HCT116 (cell line): Measurements from ENCODE around the gene PTPN23. TPM values are rescaled to one million over a fixed set of nuclear protein-coding genes. Genes with fewer than 3 reads are reported as not detected.

ENCODE experiments used
- ATAC-seq: fragments of 200-7000 bp; cut with Tn5 transposase; 2 replicates; pipeline ENCODE4 v1.9.1; 2020; ENCODE audit warnings: mild to moderate bottlenecking, moderate library complexity
- BruUV-seq: library from RNA; stranded (reverse); fragments of 400-500 nt; replicated peaks from 2 replicates; lab custom pipeline; 2021; lab: Mats Ljungman, UMichigan
- CTCF ChIA-PET: fragments of 300-600 bp; sonication (Branson Sonifier 250); formaldehyde crosslinking; loops from one replicate; lab custom pipeline; 2021; ENCODE audit warnings: antibody characterized with exemption; lab: Charles Lee
- POLR2A ChIA-PET: fragments of 300-600, 350-600 bp; sonication (Branson Sonifier 250); formaldehyde crosslinking; loops from one replicate; lab custom pipeline; 2021; ENCODE audit warnings: antibody characterized with exemption; lab: Charles Lee
- RAD21 ChIA-PET, 2 experiments: fragments of 300-600 bp; sonication (Branson Sonifier 250); formaldehyde crosslinking; loops; one replicate each; lab custom pipeline; 2023; ENCODE audit warnings: low total read pairs in 2 of 2; ENCODE audit not compliant: uncharacterized antibody in 2 of 2, unreplicated experiment in 2 of 2, low non-redundant PET in 1 of 2; lab: Charles Lee
- DNase-seq: peaks from one replicate; pipeline ENCODE4 v3.0.0-alpha.2; 2010; ENCODE audit warnings: low read depth, low spot score
- H2AFZ ChIP-seq: fragments of 200-600 bp; shearing (Covaris generic), sonication (generic); 2 replicates; pipeline ENCODE4 v1.6.1; 2017; ENCODE audit warnings: low read depth, mixed run types, mixed read lengths, antibody characterized with exemption, low read length; ENCODE audit not compliant: poor library complexity, severe bottlenecking
- H3K27ac ChIP-seq: 2 replicates; pipeline ENCODE4 v1.5.1; 2012; ENCODE audit warnings: low read depth, low read length
- H3K27me3 ChIP-seq: fragments of 200-600 bp; sonication (generic); 2 replicates; pipeline ENCODE4 v1.6.1; 2016; ENCODE audit warnings: mixed run types, low read length, mixed read lengths; ENCODE audit not compliant: insufficient read depth
- H3K36me3 ChIP-seq, 2 experiments: fragments of 200-500 bp in 1 of 2; fragments of 200-600 bp in 1 of 2; sonication (Bioruptor generic) in 1 of 2; sonication (generic) in 1 of 2; 2 replicates each; pipeline versions ENCODE4 v1.5.1 to v1.6.1; 2014 to 2016; ENCODE audit warnings: low read length in 2 of 2, inconsistent platforms in 1 of 2, mixed read lengths in 1 of 2, mixed run types in 1 of 2; ENCODE audit not compliant: insufficient read depth in 2 of 2, control insufficient read depth in 1 of 2
- H3K4me1 ChIP-seq, 2 experiments: fragments of 200-600 bp in 1 of 2; sonication (generic) in 1 of 2; 2 replicates each; pipeline versions ENCODE4 v1.5.1 to v1.6.1; 2012 to 2017; ENCODE audit warnings: low read length in 2 of 2, inconsistent platforms in 1 of 2, mild to moderate bottlenecking in 1 of 2, mixed read lengths in 1 of 2, mixed run types in 1 of 2, moderate library complexity in 1 of 2; ENCODE audit not compliant: insufficient read depth in 2 of 2, control insufficient read depth in 1 of 2
- H3K4me2 ChIP-seq: fragments of 200-600 bp; sonication (generic); 2 replicates; pipeline ENCODE4 v1.6.1; 2017; ENCODE audit warnings: mixed run types, low read length, mixed read lengths
- H3K4me3 ChIP-seq, 2 experiments: fragments of 200-600 bp in 1 of 2; sonication (generic) in 1 of 2; replicated peaks in 1 of 2; 2 replicates each; pipeline ENCODE4 v1.5.1; 2011 to 2016; ENCODE audit warnings: low read length in 2 of 2, control low read depth in 1 of 2, low read depth in 1 of 2, mild to moderate bottlenecking in 1 of 2, mixed read lengths in 1 of 2, mixed run types in 1 of 2
- H3K79me2 ChIP-seq: fragments of 200-600 bp; sonication (generic); 2 replicates; pipeline ENCODE4 v1.6.1; 2017; ENCODE audit warnings: mild to moderate bottlenecking, mixed run types, low read length, moderate library complexity, mixed read lengths; ENCODE audit not compliant: insufficient read depth
- H3K9ac ChIP-seq: fragments of 200-600 bp; sonication (generic); 2 replicates; pipeline ENCODE4 v1.6.1; 2016; ENCODE audit warnings: low read length, mixed read lengths
- H3K9me2 ChIP-seq: fragments of 200-600 bp; sonication (generic), shearing (Covaris generic); 2 replicates; pipeline ENCODE4 v1.6.1; 2017; ENCODE audit warnings: mixed run types, mild to moderate bottlenecking, moderate library complexity; ENCODE audit not compliant: insufficient read depth
- H3K9me3 ChIP-seq, 2 experiments: fragments of 200-500 bp in 1 of 2; fragments of 200-600 bp in 1 of 2; sonication (Bioruptor generic) in 1 of 2; sonication (generic) in 1 of 2; 2 replicates each; pipeline ENCODE4 v1.6.1; 2014 to 2017; ENCODE audit warnings: low read length in 2 of 2, mixed read lengths in 2 of 2, inconsistent platforms in 1 of 2, low read depth in 1 of 2, mild to moderate bottlenecking in 1 of 2, mixed run types in 1 of 2, moderate library complexity in 1 of 2; ENCODE audit not compliant: control insufficient read depth in 1 of 2, insufficient read depth in 1 of 2
- H4K20me1 ChIP-seq: fragments of 200-600 bp; sonication (generic), shearing (Covaris generic); 2 replicates; pipeline ENCODE4 v1.6.1; 2017; ENCODE audit warnings: mixed run types, mild to moderate bottlenecking, moderate library complexity; ENCODE audit not compliant: insufficient read depth
- EGR1 ChIP-seq: IDR thresholded peaks from 2 replicates; pipeline ENCODE4 v1.6.1; 2012; ENCODE audit warnings: low read depth
- EZH2phosphoT487 ChIP-seq: fragments of 200-600 bp; IDR thresholded peaks from 2 replicates; pipeline ENCODE4 v1.6.1; 2018; ENCODE audit warnings: antibody characterized with exemption, borderline replicate concordance
- SIN3A ChIP-seq: IDR thresholded peaks from 2 replicates; pipeline ENCODE4 v1.6.1; 2012; ENCODE audit warnings: low read depth
- SRF ChIP-seq: IDR thresholded peaks from 2 replicates; pipeline ENCODE4 v1.6.1; 2012; ENCODE audit warnings: low read depth
- TCF7L2 ChIP-seq: IDR thresholded peaks from 2 replicates; pipeline ENCODE4 v1.7.0; 2011; ENCODE audit warnings: borderline replicate concordance, inconsistent platforms; ENCODE audit not compliant: insufficient read depth, insufficient read length; ENCODE audit errors: extremely low read depth
- ZFX ChIP-seq: fragments of 450-650 bp; IDR thresholded peaks from 2 replicates; pipeline ENCODE4 v1.6.1; 2017
- intact Hi-C: fragments of 100-400 bp; cut with micrococcal nuclease; formaldehyde crosslinking; loops from 2 replicates; pipeline ENCODE4 v1.10.0; 2022
- total RNA-seq: library from RNA; stranded (reverse); gene quantifications from one replicate; pipeline ENCODE4 v1.2.1, GENCODE V29; 2021; ENCODE audit not compliant: unreplicated experiment
- TF ChIP-seq, protein P1 (sequence below): IDR thresholded peaks from 2 replicates; pipeline ENCODE4 v1.6.1; 2012; ENCODE audit warnings: low read depth

PTPN23 gene
- total RNA-seq, 1 experiment from 2014 or later = 56.5 TPM

GRCh38 chr3:47355010-47355409 lies 25.8 kb upstream of the PTPN23 start:
- Histone ChIP-seq H2AFZ (no peak overlapping the region), H4K20me1 (no peaks in the 10 kb centered on the region), H3K36me3 (no peaks in the 10 kb centered on the region), H3K9ac (no peak overlapping the region), H3K4me2 (no peak overlapping the region), H3K4me3 (no peak overlapping the region), H3K4me1 (peaks cover 0 to 7% of the 10 kb centered on the region in 2 experiments; a peak in 2 of 4 replicates), H3K9me2 (no peaks in the 10 kb centered on the region), H3K27ac (no peak overlapping the region), H3K9me3 (peaks cover 5 to 15% of the 10 kb centered on the region in 2 experiments; a peak in 3 of 4 replicates), H3K79me2 (no peaks in the 10 kb centered on the region), H3K27me3 (no peaks in the 10 kb centered on the region)
- CTCF ChIA-PET = no interaction called here
- POLR2A ChIA-PET = no interaction called here
- intact Hi-C loops = no loop called here
- RAD21 ChIA-PET = no interaction called here
- no TSS peak for BruUV-seq
- DNase-seq (no peak), ATAC-seq (no peak)
- TF ChIP-seq EGR1 (no peak), ZFX (no peak), SRF (no peak), SIN3A (no peak), EZH2phosphoT487 (no peak)
- TF ChIP-seq, protein P1, sequence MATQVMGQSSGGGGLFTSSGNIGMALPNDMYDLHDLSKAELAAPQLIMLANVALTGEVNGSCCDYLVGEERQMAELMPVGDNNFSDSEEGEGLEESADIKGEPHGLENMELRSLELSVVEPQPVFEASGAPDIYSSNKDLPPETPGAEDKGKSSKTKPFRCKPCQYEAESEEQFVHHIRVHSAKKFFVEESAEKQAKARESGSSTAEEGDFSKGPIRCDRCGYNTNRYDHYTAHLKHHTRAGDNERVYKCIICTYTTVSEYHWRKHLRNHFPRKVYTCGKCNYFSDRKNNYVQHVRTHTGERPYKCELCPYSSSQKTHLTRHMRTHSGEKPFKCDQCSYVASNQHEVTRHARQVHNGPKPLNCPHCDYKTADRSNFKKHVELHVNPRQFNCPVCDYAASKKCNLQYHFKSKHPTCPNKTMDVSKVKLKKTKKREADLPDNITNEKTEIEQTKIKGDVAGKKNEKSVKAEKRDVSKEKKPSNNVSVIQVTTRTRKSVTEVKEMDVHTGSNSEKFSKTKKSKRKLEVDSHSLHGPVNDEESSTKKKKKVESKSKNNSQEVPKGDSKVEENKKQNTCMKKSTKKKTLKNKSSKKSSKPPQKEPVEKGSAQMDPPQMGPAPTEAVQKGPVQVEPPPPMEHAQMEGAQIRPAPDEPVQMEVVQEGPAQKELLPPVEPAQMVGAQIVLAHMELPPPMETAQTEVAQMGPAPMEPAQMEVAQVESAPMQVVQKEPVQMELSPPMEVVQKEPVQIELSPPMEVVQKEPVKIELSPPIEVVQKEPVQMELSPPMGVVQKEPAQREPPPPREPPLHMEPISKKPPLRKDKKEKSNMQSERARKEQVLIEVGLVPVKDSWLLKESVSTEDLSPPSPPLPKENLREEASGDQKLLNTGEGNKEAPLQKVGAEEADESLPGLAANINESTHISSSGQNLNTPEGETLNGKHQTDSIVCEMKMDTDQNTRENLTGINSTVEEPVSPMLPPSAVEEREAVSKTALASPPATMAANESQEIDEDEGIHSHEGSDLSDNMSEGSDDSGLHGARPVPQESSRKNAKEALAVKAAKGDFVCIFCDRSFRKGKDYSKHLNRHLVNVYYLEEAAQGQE = no peak

GRCh38 chr3:47356201-47356600 lies 24.6 kb upstream of the PTPN23 start:
- no peak for DNase-seq
- BruUV-seq = no TSS peak
- intact Hi-C loops = no loop called here
- no peaks in the 10 kb centered on the region for H3K9me2 ChIP-seq
- TF ChIP-seq ZFX (no peak), TCF7L2 (no peak)
- TF ChIP-seq, all 23 proteins: peak for 0
- Histone ChIP-seq H3K27ac (no peak overlapping the region), H3K36me3 (no peaks in the 10 kb centered on the region), H3K9ac (no peak overlapping the region), H4K20me1 (no peaks in the 10 kb centered on the region), H3K9me3 (peaks cover 5 to 15% of the 10 kb centered on the region in 2 experiments; a peak in 3 of 4 replicates), H3K27me3 (no peaks in the 10 kb centered on the region), H3K79me2 (no peaks in the 10 kb centered on the region), H2AFZ (no peak overlapping the region), H3K4me3 (no peak overlapping the region), H3K4me1 (peaks cover 0 to 18% of the 10 kb centered on the region in 2 experiments; a peak in 2 of 4 replicates), H3K4me2 (no peak overlapping the region)
- ATAC-seq = no peak
- ChIA-PET RAD21 (no interaction called here), CTCF (no interaction called here), POLR2A (no interaction called here)
